ENCODE measurements around the gene PPM1E. TPM values are rescaled to one million over a fixed set of nuclear protein-coding genes. Genes with fewer than 3 reads are reported as not detected.
"Not testable (repeated sequence)": the region's sequence is repeated elsewhere in the genome, so short reads cannot be mapped to it uniquely, and the experiment has no call there.

Gene PPM1E
- total and polyA plus RNA-seq, 11 donors, result 0.20 to 4.0 (median 0.50) TPM

DNA sequence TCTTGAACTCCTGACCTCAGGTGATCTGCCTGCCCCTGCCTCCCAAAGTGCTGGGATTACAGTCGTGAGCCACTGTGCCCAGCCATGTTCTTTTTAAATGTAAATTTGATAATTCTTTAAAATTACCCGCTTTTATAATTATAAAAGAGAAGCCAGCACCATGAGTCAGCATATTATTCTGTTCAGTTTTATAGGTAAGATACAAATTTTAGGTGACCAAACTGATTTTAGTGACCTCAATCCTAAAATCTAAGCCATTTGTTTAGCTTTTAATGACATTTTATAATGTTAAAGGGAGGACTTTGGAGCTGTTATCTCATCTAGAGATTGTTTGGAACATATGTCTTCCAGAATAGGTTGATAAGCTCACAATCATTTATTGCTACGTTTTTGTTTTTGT, 20.8 kb upstream of the PPM1E start:
- H3K9me3 ChIP-seq, result no peaks in the 10 kb centered on the region
- intact Hi-C loops (cut with DNase I), result no loop called here

DNA sequence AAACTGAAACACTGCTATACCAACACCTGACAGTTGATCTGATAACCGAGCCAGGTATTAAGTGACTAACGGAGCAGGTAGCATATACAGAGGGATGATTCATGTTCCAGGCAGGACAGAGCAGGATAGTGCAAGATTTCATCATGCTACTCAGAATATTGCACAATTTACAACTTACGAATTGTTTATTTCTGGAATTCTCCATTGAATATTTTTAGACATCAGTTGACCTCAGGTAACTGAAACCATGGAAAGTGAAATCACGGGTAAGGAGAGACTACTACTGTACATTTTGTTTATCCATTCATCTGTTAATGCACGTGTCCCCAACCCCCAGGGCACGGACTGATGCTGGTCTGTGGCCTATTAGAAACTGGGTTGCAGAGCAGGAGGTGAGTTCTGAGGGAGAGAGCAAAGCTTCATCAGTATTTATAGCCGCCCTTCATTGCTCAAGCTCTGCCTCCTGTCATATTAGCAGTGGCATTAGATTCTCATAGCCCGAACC, 14.5 kb upstream of the PPM1E start:
- Histone ChIP-seq H3K4me1 (no peaks in the 10 kb centered on the region), H3K4me3 (no peak overlapping the region), H3K36me3 (no peaks in the 10 kb centered on the region), H3K27ac (no peak overlapping the region), H3K27me3 (no peaks in the 10 kb centered on the region), H3K9me3 (no peaks in the 10 kb centered on the region)
- ATAC-seq (no peak), DNase-seq (no peak)
- TF ChIP-seq, protein P1, sequence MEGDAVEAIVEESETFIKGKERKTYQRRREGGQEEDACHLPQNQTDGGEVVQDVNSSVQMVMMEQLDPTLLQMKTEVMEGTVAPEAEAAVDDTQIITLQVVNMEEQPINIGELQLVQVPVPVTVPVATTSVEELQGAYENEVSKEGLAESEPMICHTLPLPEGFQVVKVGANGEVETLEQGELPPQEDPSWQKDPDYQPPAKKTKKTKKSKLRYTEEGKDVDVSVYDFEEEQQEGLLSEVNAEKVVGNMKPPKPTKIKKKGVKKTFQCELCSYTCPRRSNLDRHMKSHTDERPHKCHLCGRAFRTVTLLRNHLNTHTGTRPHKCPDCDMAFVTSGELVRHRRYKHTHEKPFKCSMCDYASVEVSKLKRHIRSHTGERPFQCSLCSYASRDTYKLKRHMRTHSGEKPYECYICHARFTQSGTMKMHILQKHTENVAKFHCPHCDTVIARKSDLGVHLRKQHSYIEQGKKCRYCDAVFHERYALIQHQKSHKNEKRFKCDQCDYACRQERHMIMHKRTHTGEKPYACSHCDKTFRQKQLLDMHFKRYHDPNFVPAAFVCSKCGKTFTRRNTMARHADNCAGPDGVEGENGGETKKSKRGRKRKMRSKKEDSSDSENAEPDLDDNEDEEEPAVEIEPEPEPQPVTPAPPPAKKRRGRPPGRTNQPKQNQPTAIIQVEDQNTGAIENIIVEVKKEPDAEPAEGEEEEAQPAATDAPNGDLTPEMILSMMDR (IDR thresholded peaks at IDR 0.05), result no peak
- TF ChIP-seq POLR2A (IDR thresholded peaks at IDR 0.05), result no peak
- 87 to 93% (median 90%) methylated on average over 8 of the region's 8 CpGs for WGBS, 4 donors
- intact Hi-C loops (cut with DNase I), result no loop called here

More for the DNA sequence above, 20.8 kb upstream of the PPM1E start:
- no peaks in the 10 kb centered on the region for H3K27me3 ChIP-seq
- ATAC-seq (no peak), DNase-seq (no peak)
- TF ChIP-seq, protein P1 (IDR thresholded peaks at IDR 0.05), result no peak
- no peak for TF ChIP-seq POLR2A (IDR thresholded peaks at IDR 0.05)
- no peaks in the 10 kb centered on the region for H3K4me1 ChIP-seq
- no peak overlapping the region for H3K4me3 ChIP-seq
- H3K27ac ChIP-seq, result no peak overlapping the region
- H3K36me3 ChIP-seq, result peaks cover 0 to 53% (median 11%) of the 10 kb centered on the region in 9 donors
- WGBS, 4 donors, result 82 to 87% (median 86%) methylated on average over 3 of the region's 3 CpGs

DNA sequence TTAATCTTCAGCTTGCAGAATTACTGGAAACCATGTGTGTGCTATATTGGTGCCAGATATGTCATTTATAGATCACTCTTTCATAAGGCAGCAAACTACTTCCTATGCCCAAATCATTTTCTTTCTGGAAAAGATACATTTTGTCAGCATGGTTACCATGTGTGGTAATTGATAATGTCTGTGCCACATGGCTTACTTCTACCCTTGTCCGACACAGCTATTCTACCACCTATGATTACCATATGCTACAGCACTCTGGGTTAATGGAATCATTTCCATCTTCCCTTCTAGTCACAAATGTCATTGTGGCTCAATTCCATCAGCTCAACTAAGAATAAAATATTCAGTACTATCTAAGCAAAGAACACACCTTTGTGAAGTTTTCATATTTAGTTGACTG, 8.0 kb upstream of the PPM1E start:
- H3K4me3 ChIP-seq, result no peak overlapping the region
- H3K36me3 ChIP-seq, result no peaks in the 10 kb centered on the region
- H3K27me3 ChIP-seq, result peaks cover 0 to 3% (median 0%) of the 10 kb centered on the region in 9 donors
- DNase-seq (no peak), ATAC-seq (no peak)
- no peaks in the 10 kb centered on the region for H3K9me3 ChIP-seq
- intact Hi-C loops (cut with DNase I), result no loop called here
- TF ChIP-seq POLR2A (IDR thresholded peaks at IDR 0.05), result no peak
- TF ChIP-seq, protein P1 (IDR thresholded peaks at IDR 0.05), result no peak
- H3K27ac ChIP-seq, result no peak overlapping the region
- no peaks in the 10 kb centered on the region for H3K4me1 ChIP-seq
- WGBS, 4 donors, result 85 to 91% (median 89%) methylated on average over 1 of the region's 1 CpG

DNA sequence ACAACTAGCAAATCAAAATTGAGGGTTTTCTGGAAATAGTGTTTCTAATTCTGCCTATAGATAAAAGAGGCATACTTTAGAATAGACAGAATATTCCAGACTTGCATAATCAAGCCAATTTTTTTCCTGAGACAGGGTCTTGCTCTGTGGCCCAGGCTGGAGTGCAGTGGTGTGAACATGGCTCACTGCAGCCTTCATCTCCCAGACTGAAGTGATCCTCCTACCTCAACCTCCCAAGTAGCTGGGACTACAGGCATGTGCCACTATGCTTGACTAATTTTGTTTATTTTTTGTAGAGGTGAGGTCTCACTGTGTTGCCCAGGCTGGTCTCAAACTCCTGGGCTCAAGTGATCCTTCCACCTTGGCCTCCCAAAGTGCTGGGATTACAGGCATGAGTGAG, 6.0 kb upstream of the PPM1E start:
- intact Hi-C loops (cut with DNase I); DNase-seq; H3K4me1 ChIP-seq; ATAC-seq; H3K36me3 ChIP-seq; H3K27ac ChIP-seq; H3K9me3 ChIP-seq; H3K4me3 ChIP-seq: not testable (repeated sequence)
- H3K27me3 ChIP-seq, result peaks cover 0 to 19% (median 0%) of the 10 kb centered on the region in 9 donors

DNA sequence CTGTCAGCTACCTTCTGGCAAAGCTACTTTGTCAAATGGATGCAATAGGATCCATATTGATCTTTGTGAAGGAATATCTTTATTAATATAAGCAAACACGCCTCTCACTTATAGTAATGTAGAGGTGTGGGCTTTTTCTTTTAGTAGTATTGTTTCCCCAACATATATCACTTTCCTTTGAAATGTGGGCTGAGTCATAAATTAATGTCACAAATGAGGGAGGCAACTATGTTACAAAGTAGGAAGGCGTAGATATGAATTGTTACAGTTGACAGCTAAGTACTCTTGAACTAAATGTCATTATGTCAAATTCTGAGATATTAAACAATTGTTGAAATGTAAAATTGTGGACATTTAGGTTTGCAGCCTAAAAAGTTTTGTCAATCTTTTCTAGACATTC, 2.6 kb upstream of the PPM1E start:
- peaks cover 0 to 51% (median 15%) of the 10 kb centered on the region in 9 donors for H3K27me3 ChIP-seq
- peaks cover 0 to 21% (median 6%) of the 10 kb centered on the region in 12 donors for H3K4me1 ChIP-seq
- H3K9me3 ChIP-seq, result no peaks in the 10 kb centered on the region
- no peak overlapping the region for H3K4me3 ChIP-seq
- H3K27ac ChIP-seq, result no peak overlapping the region
- DNase-seq (no peak), ATAC-seq (no peak)
- WGBS, 4 donors, result 66 to 76% (median 73%) methylated on average over 2 of the region's 2 CpGs
- intact Hi-C loops (cut with DNase I), result no loop called here
- H3K36me3 ChIP-seq, result no peaks in the 10 kb centered on the region
- TF ChIP-seq, protein P1 (IDR thresholded peaks at IDR 0.05), result no peak
- no peak for TF ChIP-seq POLR2A (IDR thresholded peaks at IDR 0.05)

Measured in heart left ventricle (tissue), 16 donors.